ENCODE results near the gene SSC5D. TPM values are rescaled to one million over a fixed set of nuclear protein-coding genes. Genes with fewer than 3 reads are reported as not detected.

SSC5D gene
- polyA plus RNA-seq, 1 of the 3 experiments (the other 2 are of a cell fraction): 4.9 TPM

GRCh38 chr19:55504981-55505380 is 16.7 kb downstream of the SSC5D start:
- Histone ChIP-seq H3K4me1 (ENCODE audit: control insufficient read depth in 1 of 2, insufficient read depth in 2 of 2, low read depth in 1 of 2, low read length in 1 of 2) (peaks cover 0 to 2% of the 10 kb centered on the region in 2 experiments; a peak in 1 of 4 replicates), H3K9me3 (no peaks in the 10 kb centered on the region), H3K27me3 (ENCODE audit: insufficient read depth) (no peaks in the 10 kb centered on the region), H4K20me1 (ENCODE audit: insufficient read depth) (no peaks in the 10 kb centered on the region), H3K79me2 (ENCODE audit: insufficient read depth) (no peaks in the 10 kb centered on the region), H2AFZ (ENCODE audit: low read depth) (no peak overlapping the region), H3K9me2 (no peaks in the 10 kb centered on the region), H3K9ac (no peak overlapping the region), H3K4me3 (ENCODE audit: low read depth in 2 of 2, low read length in 1 of 2) (no peak overlapping the region), H3K4me2 (no peak overlapping the region), H3K36me3 (replicated peaks in 1 of 2; ENCODE audit: control insufficient read depth in 1 of 2, insufficient read depth in 2 of 2, low read length in 1 of 2) (no peaks in the 10 kb centered on the region), H3K27ac (ENCODE audit: low read depth in 2 of 2, low read length in 1 of 2) (no peak overlapping the region), H3F3A (replicated peaks; ENCODE audit: insufficient read depth) (peaks cover 5% of the 10 kb centered on the region)
- TF ChIP-seq RXRA (IDR thresholded peaks at IDR 0.05; ENCODE audit: borderline replicate concordance, low read depth) (no peak), NRF1 (IDR thresholded peaks at IDR 0.05; ENCODE audit: low read depth, low read length) (no peak), CHD2 (IDR thresholded peaks at IDR 0.05; ENCODE audit: low read length, partially characterized antibody) (no peak), JUND (IDR thresholded peaks at IDR 0.05) (no peak), ZBTB33 (IDR thresholded peaks at IDR 0.05; ENCODE audit: borderline replicate concordance, low read depth) (no peak), SIN3A (IDR thresholded peaks at IDR 0.05; ENCODE audit: borderline replicate concordance, low read depth, low read length) (no peak), EP300 (IDR thresholded peaks at IDR 0.05; ENCODE audit: borderline replicate concordance in 1 of 2, low read depth in 1 of 2, low read length in 1 of 2) (no peak), IRF3 (IDR thresholded peaks at IDR 0.05; ENCODE audit: low read depth, low read length) (no peak), USF2 (IDR thresholded peaks at IDR 0.05; ENCODE audit: borderline replicate concordance, low read depth, low read length) (no peak), USF1 (IDR thresholded peaks at IDR 0.05; ENCODE audit: borderline replicate concordance, low read depth) (no peak), FOSL2 (IDR thresholded peaks at IDR 0.05; ENCODE audit: borderline replicate concordance, low read depth) (no peak), RAD21 (IDR thresholded peaks at IDR 0.05; ENCODE audit: low read length) (no peak), ELF1 (IDR thresholded peaks at IDR 0.05) (no peak), FOXM1 (IDR thresholded peaks at IDR 0.05; ENCODE audit: low read depth) (no peak), TAF1 (IDR thresholded peaks at IDR 0.05; ENCODE audit: borderline replicate concordance, low read depth, low read length) (no peak), MAX (IDR thresholded peaks at IDR 0.05; ENCODE audit: low read depth) (no peak), RFX5 (IDR thresholded peaks at IDR 0.05; ENCODE audit: low read length) (no peak)
- ChIA-PET CTCF (interaction anchor here (0.7 to 3.8 kb wide), 20 partner anchors 9 to 363 kb away, joined by 3 to 162 read pairs (median 8); partner anchors contain the start of genes NAT14, SBK3, SSC5D and ZNF628), POLR2A (interaction anchor here (1.7 kb wide), 1 partner anchor 20 kb away, joined by 8 read pairs; the partner anchor contains the start of gene NAT14)
- WGBS (ENCODE audit: low lambda C conversion rate): 70% methylated on average over 11 of the region's 11 CpGs
- DNase-seq: no peak
